LNCAP (cell line): ENCODE data around the gene MID2.

ENCODE experiments used
- CTCF ChIP-seq: fragments of 450-650 bp; IDR thresholded peaks from 2 replicates; pipeline ENCODE4 v1.5.1; 2017; ENCODE audit warnings: mild to moderate bottlenecking

Gene MID2

GRCh38 chrX:107831071-107831730 is 5.5 kb downstream of the MID2 start:
- no peak for TF ChIP-seq CTCF

DNA sequence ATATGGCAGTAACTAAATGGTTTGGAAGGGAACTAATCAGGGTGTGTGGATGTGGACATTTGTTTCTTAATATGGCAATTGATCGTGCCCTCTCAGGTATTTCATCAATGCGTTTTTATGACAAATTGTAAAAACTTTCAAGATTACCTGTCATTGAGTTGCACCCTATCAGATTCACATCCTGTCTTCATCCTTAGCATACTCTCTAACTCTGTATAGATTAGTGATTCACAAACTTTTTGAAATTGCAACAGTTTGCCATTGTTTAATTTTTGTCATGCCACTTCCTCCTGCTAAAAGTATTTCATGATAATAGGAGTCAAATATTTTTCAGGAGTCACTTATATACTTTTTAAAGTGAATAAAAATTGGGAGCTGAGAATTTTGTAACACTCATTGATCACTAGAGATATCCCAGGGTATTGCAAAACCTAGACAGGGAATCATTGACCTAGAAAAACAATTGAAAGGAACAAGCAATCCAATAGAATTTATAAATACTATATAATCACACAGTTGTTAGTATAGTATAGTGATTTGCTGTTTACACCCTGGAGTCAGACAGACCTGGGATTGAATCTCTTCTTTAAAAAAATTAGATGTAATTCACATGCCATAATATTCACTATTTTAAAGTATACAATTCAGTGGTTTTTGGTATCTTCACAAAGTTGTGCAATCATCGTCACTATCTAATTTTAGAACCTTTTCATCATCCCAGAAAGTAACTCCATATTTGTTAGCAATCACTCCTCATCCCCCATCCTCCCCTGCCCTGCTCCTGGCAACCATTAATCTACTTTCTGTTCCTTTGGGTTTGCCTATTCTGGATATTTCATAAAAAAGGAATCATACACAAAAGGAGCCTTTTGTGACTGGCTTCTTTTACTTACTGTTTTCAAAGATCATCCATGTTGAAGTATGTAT is 8.9 kb downstream of the MID2 start:
- no peak for TF ChIP-seq CTCF

- no peak for TF ChIP-seq CTCF
These were observed 11.3 kb downstream of the MID2 start for GRCh38 chrX:107836958-107837357.

- no peak for TF ChIP-seq CTCF
These were observed 15.3 kb downstream of the MID2 start for GRCh38 chrX:107840971-107841370.

GRCh38 chrX:107842715-107843400 is 17.2 kb downstream of the MID2 start:
- TF ChIP-seq CTCF, result no peak

DNA sequence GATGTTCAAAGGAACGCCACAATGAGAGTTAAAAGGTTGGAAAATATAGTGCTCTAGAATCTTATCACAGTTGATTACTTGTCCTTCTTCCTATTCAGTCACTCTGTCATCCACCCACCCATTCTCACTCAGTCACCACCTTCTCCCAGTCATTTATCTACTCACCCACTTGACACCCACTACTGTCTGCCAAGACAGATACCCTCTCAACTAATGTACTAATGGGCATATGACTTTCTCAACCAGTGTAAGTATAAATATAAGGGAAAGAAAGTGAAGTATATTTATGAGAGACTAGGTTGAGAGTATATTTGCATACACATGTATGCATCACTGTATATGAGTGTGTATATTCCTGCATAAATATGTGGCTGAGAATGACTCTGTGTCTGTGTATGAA is 20.0 kb downstream of the MID2 start:
- no peak for TF ChIP-seq CTCF

DNA sequence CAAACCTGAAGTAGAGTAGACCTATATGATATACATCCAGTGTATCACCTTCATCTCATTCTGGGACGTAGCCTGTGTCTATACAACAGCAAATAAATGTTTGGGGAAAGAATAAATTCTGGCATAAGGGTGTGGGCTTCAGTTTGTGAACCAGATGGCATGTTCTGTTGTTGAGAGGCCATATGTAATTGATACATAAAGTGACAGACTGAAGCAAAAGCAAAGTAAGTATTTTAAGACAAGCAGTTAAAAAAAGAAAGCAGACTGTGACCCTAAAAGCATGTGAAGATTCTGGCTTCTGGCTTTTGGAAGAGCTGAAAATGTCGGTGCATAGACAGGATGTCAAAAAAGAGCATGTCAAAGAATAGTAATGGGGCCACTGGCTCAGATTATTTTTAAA is 22.9 kb downstream of the MID2 start:
- TF ChIP-seq CTCF, result no peak
